Esophagus (tissue), 2 donors: ENCODE results near the gene USB1. TPM values are rescaled to one million over a fixed set of nuclear protein-coding genes. Genes with fewer than 3 reads are reported as not detected.
"Not testable (repeated sequence)": the region's sequence is repeated elsewhere in the genome, so short reads cannot be mapped to it uniquely, and the experiment has no call there.

Source experiments
- H3K27ac ChIP-seq, 2 donors: one replicate each; pipeline ENCODE4 v1.5.1; 2013; ENCODE audit warnings: low read depth in 2 of 2, mild to moderate bottlenecking in 2 of 2, inconsistent platforms in 1 of 2, low read length in 1 of 2, moderate library complexity in 1 of 2
- H3K27me3 ChIP-seq, 2 donors: one replicate each; pipeline ENCODE4 v1.6.1; 2013; ENCODE audit warnings: low read length in 2 of 2, control low read depth in 1 of 2, mild to moderate bottlenecking in 1 of 2; ENCODE audit not compliant: insufficient read depth in 2 of 2, control insufficient read depth in 1 of 2
- H3K36me3 ChIP-seq, 2 donors: one replicate each; pipeline ENCODE4 v1.6.1; 2013; ENCODE audit warnings: low read length in 1 of 2; ENCODE audit not compliant: control insufficient read depth in 2 of 2, insufficient read depth in 2 of 2
- H3K4me1 ChIP-seq, 2 donors: one replicate each; pipeline ENCODE4 v1.6.1; 2013; ENCODE audit warnings: low read length in 1 of 2; ENCODE audit not compliant: control insufficient read depth in 2 of 2, insufficient read depth in 2 of 2
- H3K4me3 ChIP-seq, 2 donors: one replicate each; pipeline ENCODE4 v1.5.1; 2013; ENCODE audit warnings: low read length in 2 of 2, mild to moderate bottlenecking in 2 of 2, low read depth in 1 of 2, moderate library complexity in 1 of 2
- H3K9me3 ChIP-seq, 2 donors: one replicate each; pipeline ENCODE4 v1.6.1; 2013; ENCODE audit warnings: mild to moderate bottlenecking in 2 of 2, low read depth in 1 of 2, low read length in 1 of 2, moderate library complexity in 1 of 2; ENCODE audit not compliant: control insufficient read depth in 2 of 2, insufficient read depth in 1 of 2
- WGBS, 2 donors: extraction: QIAGEN DNeasy Blood & Tissue Kit; methylation state at CpG; one replicate each; pipeline ENCODE4 v1.1.7; 2013; 5-methylcytosine and 5-hydroxymethylcytosine counted together
- polyA plus RNA-seq, 2 donors: library from polyadenylated mRNA; stranded (reverse); fragments of 200-250 nt; gene quantifications; one replicate each; pipeline ENCODE4 v1.2.3, GENCODE V29; 2013
- donor health status: healthy with polysubstance abuse.
- donor health status: Bipolar disorder and iron deficiency.

The USB1 gene
- polyA plus RNA-seq, 2 donors = 8.5 to 15.8 TPM

DNA sequence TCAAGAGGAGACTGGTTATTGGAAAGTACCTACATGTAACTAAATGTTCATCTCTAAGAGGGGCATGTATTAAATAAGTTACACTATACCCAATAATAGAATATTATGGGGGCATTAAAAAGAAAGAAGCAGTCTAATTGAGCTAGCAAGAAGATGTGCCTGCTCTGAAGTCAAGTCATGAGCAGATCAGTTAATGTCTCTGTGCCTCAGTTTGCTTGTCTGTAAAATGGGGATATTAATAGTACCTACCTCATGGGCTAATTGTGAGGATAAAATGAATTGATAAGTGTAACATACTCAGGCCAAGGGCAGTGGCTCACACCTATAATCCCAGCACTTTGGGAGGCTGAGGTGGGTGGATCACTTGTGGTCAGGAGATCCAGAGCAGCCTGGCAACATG lies 33.3 kb upstream of the USB1 start:
- Histone ChIP-seq H3K27me3 (no peaks in the 10 kb centered on the region), H3K4me1 (no peaks in the 10 kb centered on the region), H3K4me3 (no peak overlapping the region), H3K9me3 (no peaks in the 10 kb centered on the region), H3K36me3 (no peaks in the 10 kb centered on the region), H3K27ac (no peak overlapping the region)

DNA sequence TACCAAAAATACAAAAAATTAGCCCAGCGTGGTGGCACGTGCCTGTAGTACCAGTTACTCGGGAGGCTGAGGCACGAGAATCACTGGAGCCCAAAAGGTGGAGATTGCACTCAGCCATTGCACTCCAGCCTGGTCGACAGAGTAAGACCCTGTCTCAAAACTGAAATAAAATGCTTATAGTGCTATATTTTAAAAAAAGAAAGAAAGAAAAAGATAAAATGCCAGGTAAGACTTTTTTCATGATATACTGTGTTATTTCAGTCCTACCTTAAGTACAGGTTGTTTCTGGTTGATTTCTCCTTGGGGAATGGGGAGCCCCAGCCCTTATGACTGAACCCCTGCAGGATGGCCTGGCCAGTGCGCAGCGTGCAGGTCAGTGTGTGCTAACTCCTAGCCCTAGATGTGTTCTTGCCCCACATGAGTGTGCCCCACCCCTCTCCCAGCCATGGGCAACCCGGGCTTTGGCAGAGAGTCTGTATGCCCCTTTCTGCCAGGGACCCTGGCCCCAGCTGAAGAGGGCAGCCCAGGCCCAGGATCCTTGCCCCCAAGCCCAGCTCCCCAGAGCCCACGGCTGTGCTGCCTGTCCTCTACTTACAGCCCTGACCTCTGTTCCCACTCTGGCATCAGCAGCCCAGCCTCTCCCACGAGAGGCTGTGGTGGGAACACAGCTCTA lies 31.6 kb upstream of the USB1 start:
- Histone ChIP-seq H3K36me3 (no peaks in the 10 kb centered on the region), H3K4me3 (no peak overlapping the region), H3K27ac (no peak overlapping the region), H3K27me3 (no peaks in the 10 kb centered on the region), H3K4me1 (no peaks in the 10 kb centered on the region), H3K9me3 (no peaks in the 10 kb centered on the region)
- 80 to 83% methylated on average over 10 of the region's 10 CpGs for WGBS, 2 donors

DNA sequence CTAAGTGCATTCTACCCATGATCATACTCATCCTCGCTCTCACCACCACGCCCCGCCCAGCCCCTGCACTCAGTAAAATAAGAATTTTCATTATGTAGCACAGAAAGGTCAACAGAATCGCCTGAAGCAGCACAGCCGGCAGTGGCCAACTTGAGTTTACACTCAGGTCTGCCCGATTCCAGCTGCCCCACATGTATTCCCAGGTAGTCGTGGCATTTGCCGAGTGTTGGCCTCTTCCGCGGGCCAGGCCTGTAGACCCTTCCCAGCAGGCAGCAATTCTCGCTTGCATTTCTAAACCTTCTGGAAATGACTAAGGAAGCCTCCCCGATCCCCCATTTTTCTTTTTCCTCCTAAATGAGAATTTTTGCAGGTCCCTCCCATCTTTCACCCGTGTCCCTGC lies 30.9 kb upstream of the USB1 start:
- Histone ChIP-seq H3K9me3 (no peaks in the 10 kb centered on the region), H3K27me3 (no peaks in the 10 kb centered on the region), H3K27ac (no peak overlapping the region), H3K4me3 (no peak overlapping the region), H3K4me1 (no peaks in the 10 kb centered on the region), H3K36me3 (no peaks in the 10 kb centered on the region)
- WGBS, 2 donors = 78 to 81% methylated on average over 13 of the region's 13 CpGs

DNA sequence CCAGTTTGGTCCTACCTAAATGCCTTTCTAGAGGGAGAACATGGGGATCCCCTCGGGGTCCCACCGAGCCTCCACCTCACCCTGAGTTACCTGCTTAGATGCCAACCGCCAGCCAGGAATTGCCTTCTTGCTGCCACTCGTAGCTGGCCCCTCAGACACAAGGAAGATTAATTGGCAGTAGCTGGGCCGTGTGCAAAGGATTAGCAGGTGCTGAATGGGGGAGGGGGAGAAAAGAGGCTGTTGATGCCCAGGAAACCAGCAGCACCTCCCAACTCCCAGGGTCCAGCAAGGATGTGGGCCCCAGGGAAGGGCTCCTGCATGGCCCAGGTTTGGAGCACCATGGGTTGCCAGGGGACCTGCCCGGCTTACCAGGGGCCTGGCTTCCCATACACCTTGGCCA lies 30.2 kb upstream of the USB1 start, which contains the start of gene CNGB1:
TSS of gene CNGB1 (minus strand) at position 159 of the 400 bp plus-strand sequence. CDS start 3,842 bp downstream, outside the sequence.
- H3K27ac ChIP-seq = no peak within 1 kb of the TSS
- H3K4me3 ChIP-seq = no peak within 1 kb of the TSS
- H3K36me3 ChIP-seq = no peaks in the 10 kb centered on the region
- H3K4me1 ChIP-seq = no peaks in the 10 kb centered on the region
- no peaks in the 10 kb centered on the region for H3K27me3 ChIP-seq
- H3K9me3 ChIP-seq = no peaks in the 10 kb centered on the region
- WGBS, 2 donors = 67 to 72% methylated on average over 6 of the region's 6 CpGs

DNA sequence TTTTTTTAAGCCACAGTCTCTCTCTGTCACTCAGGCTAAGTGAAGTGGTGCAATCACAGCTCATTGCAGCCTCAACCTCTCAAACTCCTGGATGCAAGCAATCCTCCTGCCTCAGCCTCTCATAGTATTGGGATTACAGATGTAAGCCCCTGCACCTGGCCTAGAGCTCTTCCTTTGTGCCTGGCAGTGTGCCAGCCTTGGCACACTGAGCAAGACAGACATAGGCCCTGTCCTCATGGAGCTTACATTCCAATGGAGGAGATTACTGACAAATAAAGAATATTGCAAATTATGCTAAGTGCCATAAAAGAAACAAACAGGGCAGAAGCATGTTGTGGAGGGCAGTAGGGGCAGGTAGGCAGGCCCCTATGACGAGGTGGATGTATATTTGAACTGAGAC lies 29.4 kb upstream of the USB1 start:
- Histone ChIP-seq H3K36me3 (no peaks in the 10 kb centered on the region), H3K27ac (no peak overlapping the region), H3K4me3 (no peak overlapping the region), H3K4me1 (no peaks in the 10 kb centered on the region), H3K27me3 (no peaks in the 10 kb centered on the region), H3K9me3 (no peaks in the 10 kb centered on the region)
- 80 to 87% methylated on average over 1 of the region's 1 CpG for WGBS, 2 donors

DNA sequence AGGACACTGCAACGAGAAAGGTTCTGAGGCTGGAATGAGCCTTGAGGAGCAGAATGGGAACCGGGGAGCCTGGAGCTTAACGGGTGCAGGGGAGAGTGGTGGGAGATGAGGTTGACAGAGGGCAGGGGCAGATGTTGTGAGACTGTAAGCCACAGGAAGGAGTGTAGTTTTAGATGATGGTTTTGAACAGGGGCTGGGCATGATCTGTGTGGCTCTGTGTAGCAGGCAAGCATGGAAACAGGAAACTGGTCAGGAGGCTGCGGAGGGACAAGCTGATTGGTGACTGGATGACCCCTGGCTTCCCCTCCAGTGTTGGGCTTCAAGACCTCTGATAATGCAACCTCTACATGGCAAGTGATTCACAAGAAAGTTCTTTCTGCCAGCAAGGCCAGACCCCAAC lies 28.9 kb upstream of the USB1 start:
- H3K4me1 ChIP-seq = no peaks in the 10 kb centered on the region
- H3K27me3 ChIP-seq = no peaks in the 10 kb centered on the region
- WGBS, 2 donors = 76 to 85% methylated on average over 4 of the region's 4 CpGs
- no peak overlapping the region for H3K4me3 ChIP-seq
- no peak overlapping the region for H3K27ac ChIP-seq
- H3K36me3 ChIP-seq = no peaks in the 10 kb centered on the region
- H3K9me3 ChIP-seq = no peaks in the 10 kb centered on the region

DNA sequence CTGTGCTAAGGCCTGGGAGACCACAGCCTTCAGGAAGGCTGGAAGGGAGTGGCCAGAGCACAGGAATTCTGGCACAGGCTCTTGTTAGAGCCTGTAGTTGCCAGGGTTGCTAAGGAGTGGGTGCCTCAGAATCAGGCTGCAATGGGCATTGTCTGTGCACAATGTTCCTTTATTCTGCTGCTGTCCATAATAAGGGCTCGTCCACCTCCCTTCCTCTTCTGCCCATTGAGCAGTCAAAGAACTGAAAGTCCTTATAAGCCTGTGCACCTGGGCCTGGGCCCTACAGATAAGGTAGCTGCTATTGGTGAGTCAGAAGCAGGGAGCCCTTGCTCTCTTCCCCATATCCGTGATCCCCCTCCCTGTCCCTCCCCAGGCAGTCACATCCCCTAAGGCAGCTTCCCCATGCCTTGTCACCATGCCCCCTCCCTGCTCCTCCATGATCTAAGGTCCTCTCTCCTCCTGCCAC lies 24.8 kb upstream of the USB1 start:
- WGBS, 2 donors = 31 to 38% methylated on average over 2 of the region's 2 CpGs
- no peaks in the 10 kb centered on the region for H3K36me3 ChIP-seq
- H3K9me3 ChIP-seq = no peaks in the 10 kb centered on the region
- H3K27ac ChIP-seq = no peak overlapping the region
- H3K27me3 ChIP-seq = no peaks in the 10 kb centered on the region
- H3K4me1 ChIP-seq = no peaks in the 10 kb centered on the region
- no peak overlapping the region for H3K4me3 ChIP-seq

DNA sequence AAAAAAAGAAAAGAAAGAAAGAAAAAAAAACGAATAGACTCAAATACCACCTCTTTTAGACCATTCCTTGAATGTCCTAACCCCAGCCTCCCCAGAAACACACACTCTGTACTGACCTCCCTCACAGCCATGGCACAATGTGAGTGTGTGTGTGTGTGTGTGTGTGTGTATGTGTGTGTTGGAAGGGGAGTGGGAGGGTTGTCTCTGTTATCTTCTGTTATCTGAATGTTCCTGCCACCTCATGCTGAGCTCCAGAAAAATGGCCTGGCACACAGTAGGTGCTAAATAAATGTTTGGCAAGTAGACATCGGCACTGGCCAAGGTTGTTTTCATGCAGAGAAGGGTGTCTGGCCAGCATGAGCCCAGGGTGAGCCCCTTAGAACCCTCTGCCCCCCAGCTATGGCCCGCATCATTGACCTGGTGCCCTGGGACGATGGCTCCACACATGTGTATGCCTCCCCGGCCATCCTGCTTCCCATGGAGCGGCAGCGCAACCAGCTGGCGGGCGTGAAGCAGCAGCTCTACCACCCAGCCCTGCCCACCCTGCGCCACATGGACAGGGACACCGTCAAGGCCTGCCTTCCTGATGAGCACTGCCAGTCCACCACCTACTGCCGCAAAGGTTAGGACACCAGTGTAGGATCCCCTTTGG lies 23.7 kb upstream of the USB1 start:
- Histone ChIP-seq H3K4me3 (no peak overlapping the region), H3K27me3 (no peaks in the 10 kb centered on the region), H3K9me3 (no peaks in the 10 kb centered on the region), H3K27ac (no peak overlapping the region), H3K4me1 (no peaks in the 10 kb centered on the region), H3K36me3 (no peaks in the 10 kb centered on the region)
- 84 to 87% methylated on average over 11 to 12 of the region's 12 CpGs for WGBS, 2 donors

DNA sequence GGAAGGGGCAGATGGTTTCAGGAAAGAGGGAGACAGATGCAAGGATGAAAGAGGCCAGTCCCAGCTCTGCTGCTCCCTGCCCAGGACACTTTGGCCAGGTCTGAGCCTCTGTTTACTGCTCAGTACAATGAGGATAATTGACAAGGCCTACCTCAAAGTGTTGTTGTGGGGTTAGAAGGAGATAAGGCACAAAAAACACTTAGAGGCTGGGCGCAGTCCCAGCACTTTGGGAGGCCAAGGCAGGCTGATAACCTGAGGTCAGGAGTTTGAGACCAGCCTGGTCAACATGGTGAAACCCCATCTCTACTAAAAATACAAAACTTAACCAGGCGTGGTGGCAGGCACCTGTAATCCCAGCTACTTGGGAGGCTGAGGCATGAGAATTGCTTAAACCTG lies 23.1 kb upstream of the USB1 start:
- H3K4me3 ChIP-seq, H3K36me3 ChIP-seq, H3K4me1 ChIP-seq, H3K27ac ChIP-seq, H3K9me3 ChIP-seq, H3K27me3 ChIP-seq: not testable (repeated sequence)
- 89 to 91% methylated on average over 2 of the region's 2 CpGs for WGBS, 2 donors

DNA sequence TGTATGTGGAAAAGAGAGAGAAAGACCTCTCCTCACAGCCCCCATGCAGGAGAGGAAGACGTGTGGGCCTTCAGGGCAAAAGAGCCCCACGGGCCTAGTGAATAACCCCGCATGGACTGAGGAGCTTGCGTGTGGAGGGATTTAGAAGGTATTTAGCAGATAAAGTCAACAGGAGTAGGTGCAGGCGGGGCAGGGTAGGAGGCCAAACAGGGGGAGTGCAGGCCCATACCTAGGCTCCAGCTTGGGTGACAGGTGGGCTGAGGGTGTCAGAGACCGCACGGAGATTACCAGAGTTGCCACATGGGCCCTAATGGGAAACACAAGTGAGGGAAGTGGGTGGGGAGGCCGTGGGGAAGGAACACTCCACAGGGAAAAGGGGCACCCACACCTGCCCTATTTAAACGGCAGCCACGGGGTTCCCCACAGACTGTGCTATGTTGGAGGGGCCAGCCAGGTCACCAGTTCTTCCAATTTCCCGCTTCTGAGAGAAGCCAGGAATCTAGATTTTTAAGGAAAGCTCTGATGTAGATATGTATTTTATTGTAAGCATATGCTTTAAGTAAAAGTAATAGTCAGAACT lies 22.1 kb upstream of the USB1 start:
- no peaks in the 10 kb centered on the region for H3K27me3 ChIP-seq
- no peaks in the 10 kb centered on the region for H3K4me1 ChIP-seq
- no peaks in the 10 kb centered on the region for H3K36me3 ChIP-seq
- WGBS, 2 donors = 83 to 87% methylated on average over 11 of the region's 11 CpGs
- no peak overlapping the region for H3K27ac ChIP-seq
- H3K9me3 ChIP-seq = no peaks in the 10 kb centered on the region
- no peak overlapping the region for H3K4me3 ChIP-seq
